A673 (cell line): ENCODE data around the gene ZNRF3. TPM values are rescaled to one million over a fixed set of nuclear protein-coding genes. Genes with fewer than 3 reads are reported as not detected.

Experiments
- BruUV-seq: library from RNA; stranded (reverse); fragments of 400-500 nt; replicated peaks from 2 replicates; lab custom pipeline; 2021; lab: Mats Ljungman, UMichigan
- CTCF ChIA-PET: fragments of 300-600 bp; sonication (Branson Sonifier 250); formaldehyde crosslinking; loops from one replicate; lab custom pipeline; 2022; ENCODE audit warnings: antibody characterized with exemption; lab: Charles Lee
- POLR2A ChIA-PET: fragments of 300-600 bp; sonication (Branson Sonifier 250); formaldehyde crosslinking; loops from one replicate; lab custom pipeline; 2022; ENCODE audit warnings: antibody characterized with exemption; ENCODE audit not compliant: low non-redundant PET; lab: Charles Lee
- DNase-seq: peaks from one replicate; pipeline ENCODE4 v3.0.0-alpha.2; 2015; ENCODE audit warnings: low spot score
- H3K27ac ChIP-seq: fragments of 200-600 bp; sonication (generic); 2 replicates; pipeline ENCODE4 v1.5.1; 2016; ENCODE audit warnings: mixed run types, low read depth, mild to moderate bottlenecking, mixed read lengths, antibody characterized with exemption, low read length; ENCODE audit not compliant: poor library complexity, severe bottlenecking
- H3K27me3 ChIP-seq: fragments of 200-600 bp; sonication (generic); replicated peaks from 2 replicates; pipeline ENCODE4 v1.6.1; 2017; ENCODE audit warnings: mixed run types, low read depth, mild to moderate bottlenecking, mixed read lengths, antibody characterized with exemption, low read length; ENCODE audit not compliant: insufficient read depth, poor library complexity
- H3K36me3 ChIP-seq: fragments of 200-600 bp; sonication (generic); 2 replicates; pipeline ENCODE4 v1.6.1; 2016; ENCODE audit warnings: mixed run types, mild to moderate bottlenecking, mixed read lengths, antibody characterized with exemption, low read length; ENCODE audit not compliant: insufficient read depth, poor library complexity, severe bottlenecking
- H3K4me1 ChIP-seq: fragments of 200-600 bp; sonication (generic); 2 replicates; pipeline ENCODE4 v1.6.1; 2017; ENCODE audit warnings: mixed run types, mild to moderate bottlenecking, mixed read lengths, antibody characterized with exemption, low read length; ENCODE audit not compliant: insufficient read depth, poor library complexity, severe bottlenecking
- H3K4me3 ChIP-seq: fragments of 200-600 bp; sonication (generic); 2 replicates; pipeline ENCODE4 v1.5.1; 2016; ENCODE audit warnings: low read depth, mixed run types, mild to moderate bottlenecking, mixed read lengths, low read length; ENCODE audit not compliant: poor library complexity, severe bottlenecking
- H3K9me3 ChIP-seq: fragments of 200-600 bp; sonication (generic); 2 replicates; pipeline ENCODE4 v1.6.1; 2016; ENCODE audit warnings: mixed run types, low read depth, mild to moderate bottlenecking, mixed read lengths, antibody characterized with exemption, low read length; ENCODE audit not compliant: poor library complexity, severe bottlenecking
- CTCF ChIP-seq: fragments of 300-800, 200-600 bp; sonication (generic); conservative IDR thresholded peaks from 2 replicates; pipeline ENCODE4 v1.5.1; 2017; ENCODE audit warnings: low read depth, mild to moderate bottlenecking, antibody characterized with exemption, low read length, moderate library complexity, mixed read lengths
- EZH2 ChIP-seq: fragments of 200-600 bp; sonication (generic); IDR thresholded peaks from 2 replicates; pipeline ENCODE4 v1.6.1; 2017; ENCODE audit warnings: borderline replicate concordance, low read depth, mild to moderate bottlenecking, mixed read lengths, antibody characterized with exemption, low read length; ENCODE audit not compliant: poor library complexity, severe bottlenecking
- intact Hi-C: fragments of 100-400 bp; cut with micrococcal nuclease; formaldehyde crosslinking; loops from one replicate; pipeline ENCODE4 v1.10.0; 2022; ENCODE audit not compliant: unreplicated experiment
- total RNA-seq: library from RNA; stranded (reverse); gene quantifications from 2 replicates; pipeline ENCODE4 v1.2.3, GENCODE V29; 2021

Gene ZNRF3
- total RNA-seq, 1 experiment from 2014 or later: 11.9 TPM

- ChIA-PET POLR2A (no interaction called here), CTCF (no interaction called here)
- TF ChIP-seq EZH2: no peak
- Histone ChIP-seq H3K27me3 (no peaks in the 10 kb centered on the region), H3K36me3 (no peaks in the 10 kb centered on the region), H3K27ac (no peak overlapping the region), H3K4me1 (no peaks in the 10 kb centered on the region), H3K4me3 (no peak overlapping the region), H3K9me3 (no peaks in the 10 kb centered on the region)
- intact Hi-C loops: no loop called here
- DNase-seq: no peak
- no TSS peak for BruUV-seq
Observed at GRCh38 chr22:28962042-28962554, 78.7 kb downstream of the ZNRF3 start.

GRCh38 chr22:28963362-28963761 is 80.0 kb downstream of the ZNRF3 start:
- intact Hi-C loops: no loop called here
- ChIA-PET CTCF (no interaction called here), POLR2A (no interaction called here)
- no peaks in the 10 kb centered on the region for H3K9me3 ChIP-seq
- no peaks in the 10 kb centered on the region for H3K4me1 ChIP-seq
- H3K4me3 ChIP-seq: no peak overlapping the region
- DNase-seq: no peak
- no TSS peak for BruUV-seq
- no peaks in the 10 kb centered on the region for H3K27me3 ChIP-seq
- no peak overlapping the region for H3K27ac ChIP-seq
- TF ChIP-seq CTCF (no peak), EZH2 (no peak)
- no peaks in the 10 kb centered on the region for H3K36me3 ChIP-seq

GRCh38 chr22:28967163-28967665 is 83.8 kb downstream of the ZNRF3 start:
- ChIA-PET POLR2A (no interaction called here), CTCF (no interaction called here)
- DNase-seq: no peak
- Histone ChIP-seq H3K27ac (no peak overlapping the region), H3K36me3 (no peaks in the 10 kb centered on the region), H3K9me3 (no peaks in the 10 kb centered on the region), H3K4me3 (no peak overlapping the region), H3K4me1 (no peaks in the 10 kb centered on the region), H3K27me3 (no peaks in the 10 kb centered on the region)
- intact Hi-C loops: no loop called here
- no TSS peak for BruUV-seq
- TF ChIP-seq CTCF (no peak), EZH2 (no peak)

GRCh38 chr22:28967969-28968368 is 84.6 kb downstream of the ZNRF3 start:
- H3K4me3 ChIP-seq: no peak overlapping the region
- H3K27me3 ChIP-seq: no peaks in the 10 kb centered on the region
- DNase-seq: no peak
- H3K4me1 ChIP-seq: no peaks in the 10 kb centered on the region
- H3K9me3 ChIP-seq: no peaks in the 10 kb centered on the region
- TF ChIP-seq CTCF (no peak), EZH2 (no peak)
- ChIA-PET POLR2A (no interaction called here), CTCF (no interaction called here)
- intact Hi-C loops: no loop called here
- H3K27ac ChIP-seq: no peak overlapping the region
- no peaks in the 10 kb centered on the region for H3K36me3 ChIP-seq
- BruUV-seq: no TSS peak
